Suppressor macrophage treated with lipopolysaccharide for 1 hour (primary cell): ENCODE measurements around the gene ZNF319.

Experiments
- DNase-seq, 3 donors: peaks; one replicate each; pipeline ENCODE4 v3.0.0-alpha.2; 2020 to 2022

Gene ZNF319

GRCh38 chr16:57999971-58000705 lies at the start of gene ZNF319:
TSS of gene ZNF319 (minus strand) at chr16:58000672. CDS start at chr16:57998265, 2,407 bp downstream.
- DNase-seq = peak in 2 of 3 donors; percentile 39 to 65

GRCh38 chr16:58049232-58050185 lies 49.0 kb upstream of the ZNF319 start:
- no peak for DNase-seq

- no peak for DNase-seq
These were observed 48.2 kb upstream of the ZNF319 start for GRCh38 chr16:58048494-58049231.

- no peak for DNase-seq
These were observed 47.3 kb upstream of the ZNF319 start for GRCh38 chr16:58047557-58048348.

- no peak for DNase-seq
These were observed 46.5 kb upstream of the ZNF319 start for GRCh38 chr16:58046936-58047335.

- peak; percentile 38 to 71 (median 70) for DNase-seq
These were observed 45.8 kb upstream of the ZNF319 start for GRCh38 chr16:58046054-58046881.

GRCh38 chr16:58045096-58045495 lies 44.6 kb upstream of the ZNF319 start:
- DNase-seq = no peak

GRCh38 chr16:58044266-58045019 lies 44.0 kb upstream of the ZNF319 start:
- DNase-seq = no peak

- no peak for DNase-seq
These were observed 43.2 kb upstream of the ZNF319 start for GRCh38 chr16:58043571-58044155.

- no peak for DNase-seq
These were observed 42.5 kb upstream of the ZNF319 start for GRCh38 chr16:58042886-58043515.

- no peak for DNase-seq
These were observed 41.8 kb upstream of the ZNF319 start for GRCh38 chr16:58042001-58042885.

GRCh38 chr16:58041628-58041955 lies 41.1 kb upstream of the ZNF319 start:
- no peak for DNase-seq

- DNase-seq = peak in 2 of 3 donors; percentile 31 to 36
These were observed 40.6 kb upstream of the ZNF319 start for GRCh38 chr16:58040945-58041627.

- no peak for DNase-seq
These were observed 40.0 kb upstream of the ZNF319 start for GRCh38 chr16:58040496-58040846.

- DNase-seq = no peak
These were observed 39.5 kb upstream of the ZNF319 start for GRCh38 chr16:58039829-58040495.

- no peak for DNase-seq
These were observed 37.8 kb upstream of the ZNF319 start for GRCh38 chr16:58038219-58038641.

- DNase-seq = no peak
These were observed 37.0 kb upstream of the ZNF319 start for GRCh38 chr16:58037365-58038057.
